Measurements from ENCODE around the gene DLAT. TPM values are rescaled to one million over a fixed set of nuclear protein-coding genes. Genes with fewer than 3 reads are reported as not detected.

The DLAT gene
- total RNA-seq, 1 experiment from 2014 or later = 102 TPM

DNA sequence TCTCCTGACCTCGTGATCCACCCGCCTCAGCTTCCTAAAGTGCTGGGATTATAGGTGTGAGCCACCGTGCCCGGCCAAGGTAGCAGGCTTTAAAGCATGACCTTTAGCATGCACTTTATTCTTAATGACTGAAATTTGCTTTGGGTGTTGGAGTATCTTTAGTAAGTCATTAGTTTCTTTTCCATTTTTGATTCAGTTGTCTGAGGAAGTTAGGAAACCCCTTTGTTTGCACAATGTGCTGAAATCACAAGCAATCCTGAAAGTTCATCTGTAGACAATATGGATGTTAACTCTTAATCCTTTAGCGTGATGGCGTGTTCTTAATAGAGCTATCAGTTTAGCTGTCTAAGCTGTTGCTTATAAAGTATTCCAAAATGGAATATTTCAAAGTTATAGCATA is 78.2 kb downstream of the DLAT start:
- ChIA-PET POLR2A (ENCODE audit: unreplicated experiment) (no interaction called here), CTCF (no interaction called here)
- H2AFZ ChIP-seq (ENCODE audit: low read length) = no peak overlapping the region
- no peaks in the 10 kb centered on the region for H3K27me3 ChIP-seq (ENCODE audit: low read length)
- H4K20me1 ChIP-seq (ENCODE audit: low read length) = no peaks in the 10 kb centered on the region
- TF ChIP-seq EZH2 (IDR thresholded peaks at IDR 0.05; ENCODE audit: low read length, unreplicated experiment) = no peak
- TF ChIP-seq, protein P1, sequence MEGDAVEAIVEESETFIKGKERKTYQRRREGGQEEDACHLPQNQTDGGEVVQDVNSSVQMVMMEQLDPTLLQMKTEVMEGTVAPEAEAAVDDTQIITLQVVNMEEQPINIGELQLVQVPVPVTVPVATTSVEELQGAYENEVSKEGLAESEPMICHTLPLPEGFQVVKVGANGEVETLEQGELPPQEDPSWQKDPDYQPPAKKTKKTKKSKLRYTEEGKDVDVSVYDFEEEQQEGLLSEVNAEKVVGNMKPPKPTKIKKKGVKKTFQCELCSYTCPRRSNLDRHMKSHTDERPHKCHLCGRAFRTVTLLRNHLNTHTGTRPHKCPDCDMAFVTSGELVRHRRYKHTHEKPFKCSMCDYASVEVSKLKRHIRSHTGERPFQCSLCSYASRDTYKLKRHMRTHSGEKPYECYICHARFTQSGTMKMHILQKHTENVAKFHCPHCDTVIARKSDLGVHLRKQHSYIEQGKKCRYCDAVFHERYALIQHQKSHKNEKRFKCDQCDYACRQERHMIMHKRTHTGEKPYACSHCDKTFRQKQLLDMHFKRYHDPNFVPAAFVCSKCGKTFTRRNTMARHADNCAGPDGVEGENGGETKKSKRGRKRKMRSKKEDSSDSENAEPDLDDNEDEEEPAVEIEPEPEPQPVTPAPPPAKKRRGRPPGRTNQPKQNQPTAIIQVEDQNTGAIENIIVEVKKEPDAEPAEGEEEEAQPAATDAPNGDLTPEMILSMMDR (conservative IDR thresholded peaks at IDR 0.05; ENCODE audit: low read depth, low read length) = no peak
- no peak for TF ChIP-seq EZH2phosphoT487 (IDR thresholded peaks at IDR 0.05; ENCODE audit: borderline replicate concordance, low read length)
- BruUV-seq (replicated peaks) = no TSS peak
- ATAC-seq (no peak), DNase-seq (no peak)
- no peaks in the 10 kb centered on the region for H3F3A ChIP-seq (ENCODE audit: low read length, unreplicated experiment)
- H3K27ac ChIP-seq (ENCODE audit: low read length) = no peak overlapping the region
- no peaks in the 10 kb centered on the region for H3K9me2 ChIP-seq (replicated peaks; ENCODE audit: low read length)
- intact Hi-C loops (cut with micrococcal nuclease) = no loop called here
- H3K4me2 ChIP-seq (ENCODE audit: low read length) = no peak overlapping the region
- H3K4me1 ChIP-seq (ENCODE audit: insufficient read depth, low read length) = peaks cover 11% of the 10 kb centered on the region; the same call in 1 of the 2 replicates
- H3K36me3 ChIP-seq (ENCODE audit: low read depth, low read length) = no peaks in the 10 kb centered on the region
- H3K79me2 ChIP-seq (ENCODE audit: low read length) = no peaks in the 10 kb centered on the region
- H3K9me3 ChIP-seq (ENCODE audit: low read length) = no peaks in the 10 kb centered on the region
- no peak overlapping the region for H3K9ac ChIP-seq (ENCODE audit: low read length)
- H3K4me3 ChIP-seq (ENCODE audit: low read length) = no peak overlapping the region

DNA sequence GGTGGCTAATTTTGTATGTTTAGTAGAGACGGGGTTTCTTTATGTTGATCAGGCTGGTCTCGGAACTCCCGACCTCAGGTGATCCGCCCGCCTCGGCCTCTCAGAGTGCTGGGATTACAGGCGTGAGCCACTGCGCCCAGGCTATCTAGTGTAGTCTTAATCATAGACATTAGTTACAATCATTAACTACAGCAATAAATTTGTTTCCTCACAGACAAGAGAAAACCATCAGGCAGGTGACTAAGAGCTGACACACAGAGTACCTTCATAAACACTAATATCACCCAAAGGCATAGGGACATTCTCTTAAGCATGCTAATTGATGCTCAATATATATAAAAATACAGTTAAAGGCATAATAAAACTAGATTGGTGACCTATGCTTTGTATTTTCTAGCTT is 80.9 kb downstream of the DLAT start:
- Histone ChIP-seq H3K4me2 (ENCODE audit: low read length) (peak overlapping the region; percentile 60), H3F3A (ENCODE audit: low read length, unreplicated experiment) (no peaks in the 10 kb centered on the region), H3K79me2 (ENCODE audit: low read length) (no peaks in the 10 kb centered on the region), H3K36me3 (ENCODE audit: low read depth, low read length) (no peaks in the 10 kb centered on the region), H3K4me1 (ENCODE audit: insufficient read depth, low read length) (peaks cover 11% of the 10 kb centered on the region; the same call in 1 of the 2 replicates), H3K27me3 (ENCODE audit: low read length) (no peaks in the 10 kb centered on the region), H3K27ac (ENCODE audit: low read length) (no peak overlapping the region), H3K9ac (ENCODE audit: low read length) (no peak overlapping the region), H4K20me1 (ENCODE audit: low read length) (no peaks in the 10 kb centered on the region), H3K9me3 (ENCODE audit: low read length) (no peaks in the 10 kb centered on the region), H3K9me2 (replicated peaks; ENCODE audit: low read length) (no peaks in the 10 kb centered on the region), H3K4me3 (ENCODE audit: low read length) (no peak overlapping the region), H2AFZ (ENCODE audit: low read length) (peak overlapping the region; percentile 21; the same call in 1 of the 2 replicates)
- DNase-seq = peak; percentile 73
- ATAC-seq = peak; percentile 97
- TF ChIP-seq EZH2phosphoT487 (IDR thresholded peaks at IDR 0.05; ENCODE audit: borderline replicate concordance, low read length) (no peak), EZH2 (IDR thresholded peaks at IDR 0.05; ENCODE audit: low read length, unreplicated experiment) (no peak)
- TF ChIP-seq, protein P1 (conservative IDR thresholded peaks at IDR 0.05; ENCODE audit: low read depth, low read length) = no peak
- intact Hi-C loops (cut with micrococcal nuclease) = no loop called here
- ChIA-PET CTCF (interaction anchor here (1.1 kb wide), 1 partner anchor 174 kb away, joined by 3 read pairs; no protein-coding TSS in a partner anchor), POLR2A (ENCODE audit: unreplicated experiment) (interaction anchor here (0.6 kb wide), 1 partner anchor 26 kb away, joined by 27 read pairs; no protein-coding TSS in a partner anchor)
- no TSS peak for BruUV-seq (replicated peaks)

Other genes with a start within 250 kb of the DLAT start
- 29.4 and 34.3 TPM in 2 replicates for gene ALG9, start 153.8 kb upstream of the DLAT start, total RNA-seq (2014; rRNA removed)
- 2.5 and 3.0 TPM in 2 replicates for gene FDXACB1, start 146.2 kb upstream of the DLAT start, total RNA-seq (2014; rRNA removed)
- gene CFAP68, start 145.9 kb upstream of the DLAT start, total RNA-seq (2014; rRNA removed) = 26.0 and 27.4 TPM in 2 replicates
- gene CRYAB, start 113.6 kb upstream of the DLAT start, total RNA-seq (2014; rRNA removed) = not detected in 2 replicates
- not detected in 2 replicates for gene HSPB2, start 112.7 kb upstream of the DLAT start, total RNA-seq (2014; rRNA removed)
- gene C11orf52, start 106.5 kb upstream of the DLAT start, total RNA-seq (2014; rRNA removed) = 8.7 and 10.5 TPM in 2 replicates
- 6.8 and 10.8 TPM in 2 replicates for gene DIXDC1, start 88.1 kb upstream of the DLAT start, total RNA-seq (2014; rRNA removed)
- gene PIH1D2, start 48.6 kb downstream of the DLAT start, total RNA-seq (2014; rRNA removed) = 0.75 and 1.7 TPM in 2 replicates
- gene NKAPD1, start 48.9 kb downstream of the DLAT start, total RNA-seq (2014; rRNA removed) = 19.4 and 34.3 TPM in 2 replicates
- gene TIMM8B, start 61.3 kb downstream of the DLAT start, total RNA-seq (2014; rRNA removed) = 210 and 238 TPM in 2 replicates
- 139 and 184 TPM in 2 replicates for gene SDHD, start 61.5 kb downstream of the DLAT start, total RNA-seq (2014; rRNA removed)
- 53.6 and 61.6 TPM in 2 replicates for gene IL18, start 138.7 kb downstream of the DLAT start, total RNA-seq (2014; rRNA removed)
- 0.69 TPM in 1 of 2 replicates, not detected in the other for gene TEX12, start 142.0 kb downstream of the DLAT start, total RNA-seq (2014; rRNA removed)
- gene BCO2, start 150.1 kb downstream of the DLAT start, total RNA-seq (2014; rRNA removed) = 1.6 and 2.9 TPM in 2 replicates
- 53.0 and 77.4 TPM in 2 replicates for gene PTS, start 201.0 kb downstream of the DLAT start, total RNA-seq (2014; rRNA removed)
- 0.26 TPM in 1 of 2 replicates, not detected in the other for gene PLET1, start 235.5 kb downstream of the DLAT start, total RNA-seq (2014; rRNA removed)

All from PC-3 (cell line).